Measurements from ENCODE around the gene RNF31.

DNA sequence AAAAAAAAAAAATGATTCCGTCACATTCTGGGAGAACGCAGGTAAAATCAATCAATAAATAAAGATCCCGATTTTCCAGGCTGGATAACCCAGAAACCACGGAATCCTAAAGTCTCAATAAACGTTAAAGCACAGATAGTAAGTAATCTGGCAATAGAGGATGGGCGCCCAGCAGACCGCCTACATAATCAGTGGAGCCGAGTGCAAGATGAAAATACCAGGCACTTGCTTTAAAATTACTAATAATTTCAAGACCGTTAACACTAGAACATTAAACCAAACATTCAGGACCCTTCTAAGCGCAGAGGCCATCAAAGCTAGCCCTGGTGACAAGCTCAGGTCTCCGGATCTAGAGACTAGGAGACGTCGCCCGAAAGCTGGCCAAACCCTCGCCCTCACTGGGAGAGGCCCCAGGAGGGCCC, 33.9 kb upstream of the RNF31 start:
- no peak for TF ChIP-seq POLR2A (IDR thresholded peaks at IDR 0.05; ENCODE audit: low read depth, low read length)
- no peak for TF ChIP-seq POLR2AphosphoS5 (IDR thresholded peaks at IDR 0.05; ENCODE audit: insufficient read depth, low read depth, low read length)
- TF ChIP-seq, protein P1, sequence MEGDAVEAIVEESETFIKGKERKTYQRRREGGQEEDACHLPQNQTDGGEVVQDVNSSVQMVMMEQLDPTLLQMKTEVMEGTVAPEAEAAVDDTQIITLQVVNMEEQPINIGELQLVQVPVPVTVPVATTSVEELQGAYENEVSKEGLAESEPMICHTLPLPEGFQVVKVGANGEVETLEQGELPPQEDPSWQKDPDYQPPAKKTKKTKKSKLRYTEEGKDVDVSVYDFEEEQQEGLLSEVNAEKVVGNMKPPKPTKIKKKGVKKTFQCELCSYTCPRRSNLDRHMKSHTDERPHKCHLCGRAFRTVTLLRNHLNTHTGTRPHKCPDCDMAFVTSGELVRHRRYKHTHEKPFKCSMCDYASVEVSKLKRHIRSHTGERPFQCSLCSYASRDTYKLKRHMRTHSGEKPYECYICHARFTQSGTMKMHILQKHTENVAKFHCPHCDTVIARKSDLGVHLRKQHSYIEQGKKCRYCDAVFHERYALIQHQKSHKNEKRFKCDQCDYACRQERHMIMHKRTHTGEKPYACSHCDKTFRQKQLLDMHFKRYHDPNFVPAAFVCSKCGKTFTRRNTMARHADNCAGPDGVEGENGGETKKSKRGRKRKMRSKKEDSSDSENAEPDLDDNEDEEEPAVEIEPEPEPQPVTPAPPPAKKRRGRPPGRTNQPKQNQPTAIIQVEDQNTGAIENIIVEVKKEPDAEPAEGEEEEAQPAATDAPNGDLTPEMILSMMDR (IDR thresholded peaks at IDR 0.05; ENCODE audit: extremely low read depth in 1 of 2, insufficient read depth in 1 of 2, low read depth in 1 of 2, low read length in 2 of 2), result no peak
